DMS53 treated with DMSO at 0.1 percent for 48 hours (cell line): ENCODE results near the gene RPL15.
"Not testable (repeated sequence)": the region's sequence is repeated elsewhere in the genome, so short reads cannot be mapped to it uniquely, and the experiment has no call there.

Experiments used
- DNase-seq: peaks from one replicate; lab custom pipeline; 2025; ENCODE audit not compliant: unreplicated experiment; lab: John Stamatoyannopoulos, UW

The RPL15 gene

GRCh38 chr3:23889386-23889785 is 27.5 kb upstream of the RPL15 start:
- no peak for DNase-seq

DNA sequence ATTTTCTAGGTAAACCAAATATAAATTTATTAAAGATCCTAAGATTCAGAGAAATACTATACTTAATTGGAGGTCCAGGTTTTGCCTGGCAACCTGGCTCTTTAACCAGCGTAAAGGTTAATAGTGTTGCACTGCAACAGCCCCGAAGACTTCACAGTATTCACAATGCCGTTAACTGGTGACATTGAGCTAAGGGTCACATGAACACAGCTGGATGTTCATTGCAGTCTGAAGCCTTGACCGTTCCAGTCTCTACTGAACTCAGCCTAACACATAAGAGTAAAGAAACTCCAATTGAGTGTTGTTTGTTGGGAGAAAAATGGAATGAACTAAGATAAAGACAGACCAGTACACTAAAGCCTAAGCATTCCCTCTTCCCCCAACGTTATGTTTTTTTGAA is 27.0 kb upstream of the RPL15 start:
- DNase-seq, result no peak

DNA sequence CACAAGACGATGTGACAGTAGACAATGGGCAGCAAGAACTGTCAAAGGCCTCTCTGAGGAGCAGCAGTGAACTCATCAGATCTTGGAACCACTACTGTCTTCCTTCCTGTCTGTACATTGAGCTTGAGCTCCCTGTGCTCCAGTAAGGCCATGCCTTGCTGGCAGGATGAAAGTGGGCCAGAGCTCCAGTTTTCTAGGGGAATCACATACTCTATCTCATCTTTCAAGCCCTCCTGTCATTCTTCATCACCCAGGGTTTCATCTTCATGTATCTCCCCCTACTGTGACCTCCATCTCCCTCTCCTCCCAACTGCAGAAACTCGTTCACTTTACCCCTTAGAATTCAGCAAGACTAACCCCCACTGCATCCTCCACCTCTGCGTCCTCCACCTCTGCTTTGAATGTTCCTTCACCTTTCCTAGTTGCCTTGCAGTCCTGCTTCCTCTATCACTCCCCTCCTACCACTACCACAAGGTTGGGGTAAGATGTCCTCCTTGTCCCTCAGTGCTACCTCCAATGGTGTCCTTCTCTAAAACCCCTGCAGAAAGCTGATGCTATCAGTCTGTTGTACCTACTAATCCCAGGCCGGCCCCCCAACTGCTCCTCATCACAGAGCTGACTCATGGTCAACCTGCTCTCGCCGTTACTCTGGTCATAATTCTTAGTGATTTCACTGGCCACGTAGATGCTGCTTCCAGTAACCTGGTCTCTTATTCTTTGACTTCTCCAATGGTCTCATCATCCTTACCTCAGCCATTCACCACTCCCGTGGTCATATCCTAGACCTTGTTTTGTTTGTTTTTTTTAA is 22.5 kb upstream of the RPL15 start:
- no peak for DNase-seq

DNA sequence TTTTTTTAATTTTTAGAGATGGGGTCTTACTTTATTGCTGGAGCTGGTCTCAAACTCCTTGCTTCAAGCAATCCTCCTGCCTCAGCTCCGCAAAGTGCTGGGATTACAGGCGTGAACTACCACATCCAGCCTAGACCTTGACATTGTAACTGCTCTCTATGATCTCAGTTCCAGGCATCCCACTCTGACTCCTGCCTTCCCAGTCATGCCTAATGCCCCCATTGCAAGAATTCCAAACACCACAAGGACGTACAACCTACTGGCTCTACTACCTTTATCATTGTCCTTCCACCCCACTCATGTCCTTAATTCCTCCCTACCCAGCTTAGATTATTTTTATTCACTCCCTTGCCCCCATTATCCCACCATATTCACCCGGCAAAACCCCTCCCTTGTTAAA is 21.8 kb upstream of the RPL15 start:
- DNase-seq, result no peak

- no peak for DNase-seq
Measured at GRCh38 chr3:23900744-23901143, 16.2 kb upstream of the RPL15 start.

GRCh38 chr3:23904545-23904944 is 12.4 kb upstream of the RPL15 start:
- no peak for DNase-seq

- DNase-seq, result no peak
Measured at GRCh38 chr3:23909341-23909740, 7.6 kb upstream of the RPL15 start.

DNA sequence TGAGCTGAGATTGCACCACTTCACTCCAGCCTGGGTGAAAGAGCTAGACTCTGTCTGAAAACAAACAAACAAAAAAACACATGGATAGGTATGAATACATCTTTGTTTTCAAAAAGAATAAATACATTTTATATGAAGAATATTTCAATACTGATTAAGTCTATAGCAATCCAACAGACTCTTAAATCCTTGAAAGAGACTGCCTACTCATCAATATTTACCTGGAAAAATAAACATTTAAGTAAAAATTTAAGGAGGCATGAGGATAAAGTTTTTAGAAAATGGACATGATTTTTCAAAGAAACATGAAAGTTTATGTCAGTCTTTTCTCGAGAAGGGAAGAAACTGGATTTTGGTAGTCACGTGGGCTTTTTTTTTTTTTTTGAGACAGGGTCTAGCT is 5.5 kb upstream of the RPL15 start:
- no peak for DNase-seq

DNA sequence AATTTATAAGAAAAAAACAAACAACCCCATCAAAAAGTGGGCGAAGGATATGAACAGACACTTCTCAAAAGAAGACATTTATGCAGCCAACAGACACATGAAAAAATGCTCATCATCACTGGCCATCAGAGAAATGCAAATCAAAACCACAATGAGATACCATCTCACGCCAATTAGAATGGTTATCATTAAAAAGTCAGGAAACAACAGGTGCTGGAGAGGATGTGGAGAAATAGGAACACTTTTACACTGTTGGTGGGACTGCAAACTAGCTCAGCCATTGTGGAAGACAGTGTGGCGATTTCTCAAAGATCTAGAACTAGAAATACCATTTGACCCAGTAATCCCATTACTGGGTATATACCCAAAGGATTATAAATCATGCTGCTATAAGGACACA is 4.6 kb upstream of the RPL15 start:
- not testable (repeated sequence) for DNase-seq

DNA sequence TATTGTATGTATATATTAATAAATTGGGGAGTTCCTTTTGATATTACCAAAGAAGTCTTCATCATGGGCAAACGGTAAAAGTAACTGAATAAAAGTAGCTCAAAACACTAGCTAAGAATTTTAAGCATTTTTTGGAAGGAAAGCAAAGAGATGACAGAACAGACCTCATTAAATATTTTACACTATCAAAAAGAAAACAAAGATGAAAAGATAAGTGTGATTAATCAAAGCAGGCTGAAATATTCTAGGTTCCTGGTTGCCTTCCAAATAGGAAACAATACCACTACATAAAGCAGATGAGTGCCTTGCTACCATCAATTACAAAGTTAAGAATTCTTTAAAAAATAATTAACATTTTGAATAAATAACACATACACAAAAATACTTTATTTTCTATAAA is 3.8 kb upstream of the RPL15 start:
- no peak for DNase-seq

DNA sequence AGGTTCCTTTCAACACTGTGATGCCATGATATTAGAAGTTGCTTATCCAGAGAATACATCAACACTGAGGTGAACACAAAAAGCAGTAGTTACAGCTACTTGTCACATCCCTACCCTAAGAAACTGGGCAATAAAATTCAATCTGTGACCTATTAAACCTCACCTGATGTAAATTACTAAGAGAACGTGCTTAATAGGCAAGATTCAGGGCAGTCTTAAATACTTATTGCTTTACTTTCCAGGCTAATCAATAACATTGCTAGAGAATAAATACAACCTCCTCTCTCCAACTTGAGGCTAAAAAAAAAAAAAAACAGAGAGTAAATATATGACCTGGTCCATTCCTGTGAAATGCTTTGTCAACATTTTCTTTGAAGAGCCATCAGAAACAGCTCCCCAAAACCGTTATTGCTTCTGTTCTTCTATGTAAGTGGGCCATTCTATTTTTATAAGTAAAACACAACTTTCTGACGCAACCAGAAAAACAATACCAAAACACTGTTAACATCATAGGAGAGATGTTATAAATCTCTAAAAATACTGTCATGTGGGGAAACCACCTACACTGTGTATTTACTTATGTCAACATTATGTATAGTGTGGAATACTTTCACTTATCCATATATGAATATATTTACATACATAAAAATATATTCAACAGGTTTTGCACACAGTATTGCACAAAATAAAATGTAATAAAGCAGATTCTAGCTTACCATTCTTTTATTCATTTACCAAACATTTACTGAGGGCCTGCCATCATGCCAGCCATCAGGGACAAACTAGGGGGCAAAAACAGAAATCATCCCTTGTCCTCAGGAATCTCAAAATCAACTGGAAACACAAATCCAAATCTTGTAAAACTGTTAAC is 2.8 kb upstream of the RPL15 start:
- no peak for DNase-seq

DNA sequence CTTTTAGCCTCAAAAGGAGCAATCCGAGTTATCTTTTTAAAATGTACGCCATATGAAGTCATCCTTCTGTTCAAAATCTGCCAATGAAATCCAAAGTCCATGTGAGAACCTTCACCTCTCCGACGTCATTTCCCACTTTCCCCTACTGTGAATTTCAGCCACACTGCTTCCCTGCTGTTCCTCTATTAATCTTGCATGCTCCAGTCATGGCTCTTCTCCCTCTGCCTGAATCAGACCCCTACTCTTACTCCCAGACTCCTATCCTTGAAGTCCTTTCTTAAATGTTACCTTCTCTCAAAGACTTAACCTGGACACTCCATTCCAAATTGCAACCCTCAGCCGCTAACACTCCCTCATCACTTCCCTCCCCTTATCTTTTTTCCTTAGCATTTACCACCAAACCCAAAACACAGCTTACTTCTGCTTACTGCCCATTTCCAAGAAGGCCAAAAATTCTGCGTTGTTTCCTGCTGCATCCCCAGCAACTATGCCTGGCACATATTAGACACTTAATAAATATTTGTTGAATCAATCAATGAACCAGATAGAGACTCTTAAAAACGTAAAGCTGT is 1.3 kb upstream of the RPL15 start:
- no peak for DNase-seq

- DNase-seq, result no peak
Measured at GRCh38 chr3:23916152-23916885, 613 bp upstream of the RPL15 start.

DNA sequence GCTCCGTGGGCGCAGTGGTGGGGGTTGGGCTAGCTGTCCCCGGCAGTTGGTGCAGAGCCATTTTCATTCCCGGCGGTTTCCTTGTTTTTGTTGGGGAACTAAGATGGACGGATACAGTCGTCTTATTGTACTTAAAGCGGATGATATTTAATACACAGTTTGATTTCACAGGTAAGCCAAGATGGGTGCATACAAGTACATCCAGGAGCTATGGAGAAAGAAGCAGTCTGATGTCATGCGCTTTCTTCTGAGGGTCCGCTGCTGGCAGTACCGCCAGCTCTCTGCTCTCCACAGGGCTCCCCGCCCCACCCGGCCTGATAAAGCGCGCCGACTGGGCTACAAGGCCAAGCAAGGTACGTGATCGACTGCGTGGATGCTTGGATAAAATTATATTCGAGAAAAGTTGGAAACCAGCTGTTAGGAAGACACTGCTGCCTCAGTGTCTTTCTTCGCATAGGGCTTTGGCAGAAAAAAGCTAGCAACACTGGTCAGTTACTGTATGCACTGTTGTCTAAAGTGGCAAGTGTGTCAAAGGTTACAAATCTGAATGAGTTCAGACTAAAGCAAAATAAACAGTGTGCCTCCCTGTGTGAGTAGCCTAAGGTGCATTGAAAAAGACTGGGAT is 859 bp downstream of the RPL15 start:
- DNase-seq, result not testable (repeated sequence)

DNA sequence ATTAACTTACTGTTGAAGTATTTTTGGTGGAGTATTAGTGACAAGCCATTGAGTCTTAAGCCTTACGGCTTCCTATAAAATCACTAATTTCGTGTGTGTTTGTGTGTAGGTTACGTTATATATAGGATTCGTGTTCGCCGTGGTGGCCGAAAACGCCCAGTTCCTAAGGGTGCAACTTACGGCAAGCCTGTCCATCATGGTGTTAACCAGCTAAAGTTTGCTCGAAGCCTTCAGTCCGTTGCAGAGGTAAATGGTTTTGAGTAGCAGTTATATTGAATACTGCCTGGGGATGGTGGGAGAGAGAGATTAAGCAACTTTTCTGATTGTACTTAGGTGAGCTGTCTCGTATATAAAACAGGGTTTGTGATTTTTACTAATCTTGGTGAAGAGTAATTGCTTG is 1.4 kb downstream of the RPL15 start:
- DNase-seq, result not testable (repeated sequence)

DNA sequence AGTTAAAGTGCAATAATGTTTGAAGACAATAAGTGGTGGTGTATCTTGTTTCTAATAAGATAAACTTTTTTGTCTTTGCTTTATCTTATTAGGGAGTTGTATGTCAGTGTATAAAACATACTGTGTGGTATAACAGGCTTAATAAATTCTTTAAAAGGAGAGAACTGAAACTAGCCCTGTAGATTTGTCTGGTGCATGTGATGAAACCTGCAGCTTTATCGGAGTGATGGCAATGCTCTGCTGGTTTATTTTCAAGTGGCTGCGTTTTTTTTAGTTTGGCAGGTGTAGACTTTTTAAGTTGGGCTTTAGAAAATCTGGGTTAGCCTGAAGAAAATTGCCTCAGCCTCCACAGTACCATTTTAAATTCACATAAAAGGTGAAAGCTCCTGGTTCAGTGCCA is 2.7 kb downstream of the RPL15 start:
- no peak for DNase-seq

DNA sequence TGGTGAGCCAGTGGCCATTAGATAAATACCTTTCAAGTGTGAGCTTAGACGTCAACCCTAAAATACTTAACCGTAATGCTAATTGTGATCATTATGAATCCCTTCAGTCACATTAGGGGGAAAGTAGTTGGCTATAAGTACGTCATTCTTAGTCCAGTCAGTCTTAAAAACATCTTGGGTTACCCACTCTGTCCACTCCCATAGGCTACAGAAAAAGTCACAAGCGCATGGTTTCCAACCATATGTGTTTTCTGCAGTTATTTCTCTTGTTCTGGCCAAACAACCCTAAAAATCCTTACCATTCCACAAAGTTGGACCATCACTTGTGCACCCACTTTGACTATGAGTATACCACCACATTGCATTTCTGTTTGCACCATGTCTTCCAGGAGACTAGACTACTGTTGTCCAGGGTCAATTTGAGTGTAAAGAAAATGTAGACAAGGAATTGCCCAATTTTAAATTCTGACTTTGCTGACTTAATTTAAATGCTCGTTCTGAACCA is 3.3 kb downstream of the RPL15 start:
- no peak for DNase-seq

GRCh38 chr3:23921052-23921511 is 4.2 kb downstream of the RPL15 start:
- DNase-seq, result no peak

DNA sequence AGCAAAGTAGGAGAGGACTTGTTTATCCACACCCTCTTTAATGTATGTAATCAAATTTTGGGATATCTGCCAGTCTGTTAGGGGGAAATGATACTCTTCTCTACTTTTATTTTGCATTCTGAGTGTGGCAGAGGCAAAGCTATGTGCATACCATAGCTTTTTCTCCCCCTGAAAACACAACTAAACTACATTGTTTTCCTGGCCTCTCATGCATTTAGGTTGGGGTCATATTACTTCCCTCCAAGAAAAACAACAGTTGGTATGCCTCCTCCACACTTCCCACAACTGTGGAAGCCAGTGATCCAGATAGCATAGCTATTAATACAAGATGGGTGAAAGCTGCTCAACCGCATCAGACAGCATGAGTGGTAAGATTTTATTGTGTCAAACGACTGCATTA is 6.9 kb downstream of the RPL15 start:
- no peak for DNase-seq

DNA sequence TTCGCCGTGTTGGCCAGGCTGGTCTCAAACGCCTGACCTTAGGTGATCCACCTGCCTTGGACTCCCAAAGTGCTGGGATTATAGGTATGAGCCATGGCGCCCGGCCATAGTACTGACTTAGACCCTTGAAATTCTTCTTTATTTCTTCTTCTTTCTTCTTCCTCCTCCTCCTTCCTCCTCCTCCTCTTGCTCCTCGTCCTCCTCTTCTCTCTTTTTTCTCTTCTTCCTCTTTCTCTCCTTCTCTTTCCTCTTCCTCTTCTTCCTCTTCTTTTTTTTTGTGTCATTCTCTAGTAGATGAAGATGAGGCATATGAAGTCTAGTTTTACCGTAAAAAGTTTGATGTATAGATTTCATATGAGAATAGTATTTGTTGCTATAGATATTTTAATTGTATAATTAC is 9.3 kb downstream of the RPL15 start:
- DNase-seq, result no peak

DNA sequence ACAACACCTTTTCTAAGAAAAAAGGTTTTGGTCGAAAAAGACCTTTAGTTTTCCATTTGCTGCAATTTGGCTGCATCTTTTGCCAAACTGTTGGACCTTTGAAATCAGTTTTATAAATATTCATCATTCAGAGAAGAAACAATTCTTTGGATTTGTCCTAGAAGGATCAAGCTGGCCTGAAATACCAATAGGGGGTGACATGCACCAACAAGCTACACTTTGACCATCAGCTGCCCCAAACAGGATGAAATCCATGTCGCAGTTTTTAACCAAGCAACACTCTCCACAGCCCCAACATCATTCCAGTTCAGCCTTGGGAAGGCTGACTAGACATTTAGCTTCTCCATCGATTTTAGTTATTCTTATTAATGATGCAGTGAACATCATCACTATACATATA is 9.8 kb downstream of the RPL15 start:
- no peak for DNase-seq
